Fibroblast of skin of left biceps (primary cell): Measurements from ENCODE around the gene PTPRH.
"Not testable (repeated sequence)": the region's sequence is repeated elsewhere in the genome, so short reads cannot be mapped to it uniquely, and the experiment has no call there.

Source experiments
- DNase-seq, 2 experiments: peaks; one replicate each; pipeline ENCODE4 v3.0.0-alpha.2; 2013; ENCODE audit warnings: low read depth in 2 of 2

The PTPRH gene

GRCh38 chr19:55226788-55227187 is 17.5 kb upstream of the PTPRH start:
- DNase-seq, result no peak

GRCh38 chr19:55226273-55226672 is 17.0 kb upstream of the PTPRH start:
- DNase-seq, result no peak

- no peak for DNase-seq
Measured at GRCh38 chr19:55225415-55225958, 16.2 kb upstream of the PTPRH start.

- not testable (repeated sequence) for DNase-seq
Measured at GRCh38 chr19:55224679-55225414, 15.5 kb upstream of the PTPRH start.

- DNase-seq, result no peak
Measured at GRCh38 chr19:55224038-55224665, 14.9 kb upstream of the PTPRH start.

- no peak for DNase-seq
Measured at GRCh38 chr19:55223291-55224037, 14.2 kb upstream of the PTPRH start.

GRCh38 chr19:55220525-55220924 is 11.2 kb upstream of the PTPRH start:
- no peak for DNase-seq

- peak; percentile 96 to 97 for DNase-seq
Measured at GRCh38 chr19:55216461-55217198, 7.3 kb upstream of the PTPRH start.

- DNase-seq, result no peak
Measured at GRCh38 chr19:55213547-55213946, 4.2 kb upstream of the PTPRH start.

- no peak for DNase-seq
Measured at GRCh38 chr19:55212447-55212846, 3.1 kb upstream of the PTPRH start.

- DNase-seq, result peak; percentile 62 to 64
Measured at GRCh38 chr19:55209693-55210472, 582 bp upstream of the PTPRH start.

GRCh38 chr19:55206664-55207500 is 2.4 kb downstream of the PTPRH start:
- peak; percentile 47 to 50 for DNase-seq

GRCh38 chr19:55202199-55202598 is 7.1 kb downstream of the PTPRH start:
- DNase-seq, result not testable (repeated sequence)

- DNase-seq, result no peak
Measured at GRCh38 chr19:55199620-55200204, 9.6 kb downstream of the PTPRH start.

- no peak for DNase-seq
Measured at GRCh38 chr19:55198651-55199050, 10.7 kb downstream of the PTPRH start.

GRCh38 chr19:55197528-55197927 is 11.8 kb downstream of the PTPRH start:
- DNase-seq, result no peak

GRCh38 chr19:55196803-55197202 is 12.5 kb downstream of the PTPRH start:
- no peak for DNase-seq

- DNase-seq, result no peak
Measured at GRCh38 chr19:55193481-55193880, 15.8 kb downstream of the PTPRH start.

GRCh38 chr19:55189403-55189835 is 19.9 kb downstream of the PTPRH start:
- DNase-seq, result peak; percentile 46 to 54

GRCh38 chr19:55188625-55189024 is 20.7 kb downstream of the PTPRH start:
- DNase-seq, result no peak
